GM12865 (cell line): ENCODE data around the gene WNT11.
A peak's percentile ranks its signal among the peaks of the same experiment; 100 is the strongest.

Source experiments
- DNase-seq: peaks from one replicate; pipeline ENCODE4 v3.0.0; 2010; ENCODE audit warnings: low read depth
- H3K4me3 ChIP-seq: 2 replicates; pipeline ENCODE4 v1.5.1; 2011; ENCODE audit warnings: mild to moderate bottlenecking, low read depth, low read length, control low read depth
- TF ChIP-seq, protein P1 (sequence below): IDR thresholded peaks from 2 replicates; pipeline ENCODE4 v1.5.1; 2011; ENCODE audit warnings: low read length, control low read depth, low read depth, inconsistent platforms; ENCODE audit not compliant: insufficient read depth; ENCODE audit errors: missing control alignments

The WNT11 gene

DNA sequence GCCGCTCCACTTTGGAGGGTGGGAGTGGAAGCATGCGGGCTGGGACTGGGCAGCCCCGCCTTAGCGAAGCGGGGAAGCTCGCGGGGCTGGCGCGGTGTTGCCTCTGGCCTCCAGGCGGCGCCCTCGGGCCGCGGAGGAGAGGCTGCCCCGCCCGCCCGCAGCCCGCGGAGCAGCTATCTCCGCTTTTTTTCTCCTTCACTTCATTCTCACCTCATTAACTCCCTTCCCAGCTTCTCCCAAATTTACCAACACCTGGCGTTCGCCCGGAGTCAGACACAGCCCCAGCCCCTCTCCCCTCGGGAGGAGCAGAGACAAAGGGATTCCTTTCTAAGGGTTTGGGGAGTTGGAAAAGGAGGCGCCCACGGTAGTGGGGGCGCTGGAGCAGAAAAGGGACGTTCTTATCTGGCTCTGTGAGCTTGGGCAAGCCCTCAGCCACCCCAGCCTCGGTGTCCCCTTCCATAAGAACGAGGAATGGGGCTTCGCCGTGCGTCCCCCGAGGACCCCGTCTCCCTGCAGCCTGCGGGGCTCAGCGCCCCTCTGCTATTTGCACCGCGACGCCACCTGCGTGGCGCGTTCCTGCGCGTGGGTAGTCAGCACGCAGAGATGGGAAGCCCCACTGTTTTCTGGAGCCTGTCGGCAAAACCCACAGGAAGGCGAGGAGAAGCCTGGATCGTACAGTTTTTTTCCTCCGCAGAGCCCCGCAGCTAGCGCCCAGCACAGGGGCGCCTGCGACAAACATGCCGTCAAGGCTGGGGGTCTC lies 1.5 kb upstream of the WNT11 start:
- peak; percentile 78 for DNase-seq
- peak overlapping the region; percentile 38 for H3K4me3 ChIP-seq
- TF ChIP-seq, protein P1, sequence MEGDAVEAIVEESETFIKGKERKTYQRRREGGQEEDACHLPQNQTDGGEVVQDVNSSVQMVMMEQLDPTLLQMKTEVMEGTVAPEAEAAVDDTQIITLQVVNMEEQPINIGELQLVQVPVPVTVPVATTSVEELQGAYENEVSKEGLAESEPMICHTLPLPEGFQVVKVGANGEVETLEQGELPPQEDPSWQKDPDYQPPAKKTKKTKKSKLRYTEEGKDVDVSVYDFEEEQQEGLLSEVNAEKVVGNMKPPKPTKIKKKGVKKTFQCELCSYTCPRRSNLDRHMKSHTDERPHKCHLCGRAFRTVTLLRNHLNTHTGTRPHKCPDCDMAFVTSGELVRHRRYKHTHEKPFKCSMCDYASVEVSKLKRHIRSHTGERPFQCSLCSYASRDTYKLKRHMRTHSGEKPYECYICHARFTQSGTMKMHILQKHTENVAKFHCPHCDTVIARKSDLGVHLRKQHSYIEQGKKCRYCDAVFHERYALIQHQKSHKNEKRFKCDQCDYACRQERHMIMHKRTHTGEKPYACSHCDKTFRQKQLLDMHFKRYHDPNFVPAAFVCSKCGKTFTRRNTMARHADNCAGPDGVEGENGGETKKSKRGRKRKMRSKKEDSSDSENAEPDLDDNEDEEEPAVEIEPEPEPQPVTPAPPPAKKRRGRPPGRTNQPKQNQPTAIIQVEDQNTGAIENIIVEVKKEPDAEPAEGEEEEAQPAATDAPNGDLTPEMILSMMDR, result peak; percentile 96

DNA sequence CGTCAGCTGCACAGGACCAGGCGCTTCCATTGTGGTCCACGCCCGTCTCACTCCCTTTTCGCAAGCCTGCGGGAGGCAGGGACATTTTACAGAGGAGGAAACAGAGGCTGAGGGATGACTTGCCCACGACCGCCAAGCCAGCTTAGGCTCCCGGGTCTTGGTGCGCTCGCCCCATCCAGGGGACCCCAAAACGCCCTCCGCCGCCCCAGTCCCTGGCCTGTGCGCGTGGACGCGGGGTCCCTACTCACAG lies 300 bp downstream of the WNT11 start:
- peak overlapping the region; percentile 6; the same call in 1 of the 2 replicates for H3K4me3 ChIP-seq
- TF ChIP-seq, protein P1, result no peak
- no peak for DNase-seq

DNA sequence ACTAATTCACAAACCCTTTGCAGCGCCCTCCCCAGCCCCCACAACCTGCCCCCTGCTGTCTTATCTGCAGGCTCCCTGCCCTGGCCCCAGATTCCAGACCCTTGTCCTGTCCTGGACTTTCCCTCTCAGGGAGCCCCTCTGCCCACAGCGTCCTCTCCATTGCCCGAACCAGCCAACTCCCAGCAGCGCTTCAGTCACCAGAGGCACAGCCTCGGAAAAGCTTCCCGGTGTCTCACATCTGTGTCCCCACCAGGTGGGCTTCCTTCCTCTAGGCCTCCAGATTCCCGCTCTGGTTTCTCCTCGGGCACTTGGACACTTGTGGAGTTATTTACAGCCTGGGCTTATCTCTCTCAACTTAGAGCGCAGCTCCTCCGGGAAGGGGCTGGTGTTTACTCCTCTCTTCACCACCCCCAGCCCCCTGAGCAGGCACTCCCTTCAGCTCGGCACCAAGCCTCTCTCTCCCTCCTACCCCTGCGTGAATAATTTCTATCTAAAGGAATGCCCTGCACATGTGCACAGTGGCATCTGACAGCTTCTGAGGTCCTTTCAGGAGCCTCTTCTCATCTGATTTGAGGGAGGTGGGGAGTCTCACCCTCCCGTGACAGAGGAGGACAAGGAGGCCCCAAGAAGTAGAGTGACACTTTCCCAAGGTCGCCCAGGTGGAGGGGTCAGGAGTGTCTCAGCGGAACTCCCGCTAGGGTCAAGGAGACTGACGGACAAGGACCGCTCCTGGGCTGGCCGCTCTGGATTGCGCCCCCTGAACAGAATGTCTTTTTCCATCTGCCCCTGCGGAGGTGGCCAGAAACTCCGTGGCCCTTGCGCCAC lies 838 bp downstream of the WNT11 start:
- H3K4me3 ChIP-seq, result no peak overlapping the region
- TF ChIP-seq, protein P1, result no peak
- DNase-seq, result no peak

DNA sequence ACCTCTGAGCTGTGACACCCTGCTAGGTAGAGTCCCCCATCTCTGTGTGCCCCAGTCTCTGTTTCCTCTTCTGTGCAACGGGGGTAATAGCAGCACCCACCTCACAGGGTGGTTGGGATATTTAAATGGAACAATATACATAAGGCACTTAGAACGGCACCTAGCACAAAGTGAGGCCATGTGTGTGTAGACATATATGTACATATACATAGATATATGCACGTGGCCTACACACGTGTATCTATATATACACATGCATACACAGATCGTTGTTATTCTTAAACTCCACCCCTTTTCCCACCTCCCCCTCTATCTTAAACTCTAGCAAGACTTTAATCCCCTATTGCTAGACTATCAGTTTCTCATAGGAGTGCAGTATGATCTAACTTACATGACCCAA lies 2.4 kb downstream of the WNT11 start:
- H3K4me3 ChIP-seq, result no peak overlapping the region
- TF ChIP-seq, protein P1, result no peak
- DNase-seq, result no peak

DNA sequence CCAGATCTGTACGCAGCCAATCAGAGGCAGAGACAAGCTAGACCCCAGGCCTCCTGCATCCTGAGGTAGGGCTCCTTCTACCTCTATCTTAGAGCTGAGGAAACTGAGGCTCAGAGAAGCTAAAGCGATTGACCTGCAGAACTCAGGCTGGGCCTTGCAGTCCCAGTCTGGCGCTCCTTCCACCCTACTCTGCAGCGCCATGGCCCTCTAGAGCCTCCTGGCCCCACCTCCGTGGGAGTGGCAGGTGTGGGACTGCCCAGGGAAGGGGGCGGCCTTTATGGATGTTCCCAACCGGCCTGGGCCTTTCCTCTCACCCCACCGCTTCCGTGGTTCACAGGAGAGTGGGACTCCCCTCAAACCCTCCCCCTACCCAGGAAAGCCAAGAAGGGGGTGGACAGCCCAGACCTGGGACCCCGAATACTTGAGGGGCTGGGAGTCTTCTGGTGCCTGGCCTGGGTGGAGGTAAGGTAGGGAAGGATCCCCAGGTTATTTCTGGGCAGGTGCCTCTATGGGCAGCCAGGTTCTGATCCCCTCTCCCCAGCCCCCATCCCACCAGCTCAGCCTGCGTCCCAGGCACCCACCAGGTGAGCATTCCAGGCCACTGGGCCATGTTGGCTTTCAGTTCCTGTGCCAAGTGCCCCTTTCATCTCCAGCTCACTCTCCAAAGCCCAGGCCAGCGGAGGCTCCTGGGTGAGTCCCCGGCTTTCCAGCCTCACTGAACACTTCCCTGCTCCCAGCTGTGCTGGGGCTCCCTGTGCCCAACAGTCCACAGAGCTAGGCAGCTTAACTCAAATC lies 3.0 kb downstream of the WNT11 start:
- DNase-seq, result no peak
- TF ChIP-seq, protein P1, result no peak
- no peak overlapping the region for H3K4me3 ChIP-seq

DNA sequence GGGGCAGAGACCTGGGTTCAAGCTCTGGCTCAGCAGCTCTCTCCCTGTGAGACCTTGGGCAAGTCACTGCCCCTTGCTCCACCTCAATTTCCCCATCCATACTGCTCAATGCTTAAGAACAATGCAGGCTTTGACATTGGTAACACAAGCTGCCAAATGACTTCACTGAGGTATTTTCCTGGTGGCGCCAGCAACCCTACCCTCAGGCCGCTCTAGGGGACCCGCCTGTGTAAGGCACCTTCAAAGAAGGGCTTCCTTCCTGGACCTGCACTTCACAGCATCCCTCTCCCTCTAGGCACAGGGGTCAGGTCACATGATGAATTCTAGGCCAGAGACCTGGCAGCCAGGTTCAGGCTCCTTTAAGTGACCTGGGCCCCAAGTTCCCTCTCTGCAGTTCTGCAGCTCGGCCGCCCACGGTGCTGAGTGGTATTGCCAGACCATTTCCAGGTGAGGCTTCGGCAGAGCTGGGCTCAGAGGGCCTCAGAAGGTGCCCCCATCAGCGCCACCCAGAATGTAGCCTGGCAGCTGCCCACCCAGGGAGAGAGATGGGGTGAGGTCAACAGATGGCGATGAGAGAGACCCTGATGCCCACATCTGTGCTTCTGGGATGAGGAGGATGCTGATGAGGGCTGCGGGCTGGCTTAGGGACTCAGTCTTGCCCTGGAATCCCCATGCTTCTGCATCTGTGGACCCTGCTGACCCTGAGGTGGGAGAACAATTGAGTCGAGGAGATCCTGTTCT lies 4.5 kb downstream of the WNT11 start:
- no peak for DNase-seq
- H3K4me3 ChIP-seq, result no peak overlapping the region
- TF ChIP-seq, protein P1, result no peak
